Transverse colon (tissue), 4 donors: ENCODE results near the gene JUP. TPM values are rescaled to one million over a fixed set of nuclear protein-coding genes. Genes with fewer than 3 reads are reported as not detected.
"Not testable (repeated sequence)": the region's sequence is repeated elsewhere in the genome, so short reads cannot be mapped to it uniquely, and the experiment has no call there.

ENCODE experiments used
- DNase-seq: peaks from one replicate; pipeline ENCODE4 v3.0.0-alpha.2; 2019
- H3K27ac ChIP-seq, 4 donors: fragments of 200-600 bp; sonication (generic); 2 replicates each; pipeline ENCODE4 v1.5.1; 2016 to 2018; ENCODE audit warnings: inconsistent platforms in 4 of 4
- H3K27me3 ChIP-seq: fragments of 200-600 bp; sonication (generic); 2 replicates; pipeline ENCODE4 v1.5.1; 2017; ENCODE audit warnings: inconsistent platforms
- H3K36me3 ChIP-seq, 4 donors: fragments of 200-600 bp; sonication (generic); 2 replicates each; pipeline ENCODE4 v1.5.1; 2017 to 2019; ENCODE audit warnings: inconsistent platforms in 4 of 4
- H3K4me1 ChIP-seq, 4 donors: fragments of 200-600 bp; sonication (generic); 2 replicates each; pipeline ENCODE4 v1.5.1; 2017 to 2020; ENCODE audit warnings: inconsistent platforms in 4 of 4
- H3K4me3 ChIP-seq, 4 donors: fragments of 200-600 bp; sonication (generic); 1 replicate in 1 of 4; 2 replicates in 3 of 4; pipeline versions ENCODE4 v1.5.1 to v1.6.1; 2017 to 2019; ENCODE audit warnings: inconsistent platforms in 4 of 4
- H3K9me3 ChIP-seq, 2 donors: fragments of 200-600 bp; sonication (generic); 2 replicates each; pipeline ENCODE4 v1.5.1; 2017 to 2019; ENCODE audit warnings: inconsistent platforms in 2 of 2
- EP300 ChIP-seq: sonication (generic); formaldehyde crosslinking; IDR thresholded peaks from one replicate; pipeline ENCODE4 v1.6.1; 2017; ENCODE audit warnings: antibody characterized with exemption, low read depth
- POLR2A ChIP-seq: fragments of 450-650 bp; IDR thresholded peaks from one replicate; pipeline ENCODE4 v1.6.1; 2016; ENCODE audit warnings: antibody characterized with exemption, mild to moderate bottlenecking, moderate library complexity
- POLR2AphosphoS5 ChIP-seq, 3 donors: sonication (generic); formaldehyde crosslinking; IDR thresholded peaks; one replicate each; pipeline ENCODE4 v1.6.1; 2016; ENCODE audit warnings: antibody characterized with exemption in 3 of 3
- WGBS, 2 donors: methylation state at CpG; one replicate each; pipeline ENCODE4 v1.1.5; 2018; ENCODE audit warnings: low coverage in 1 of 2; 5-methylcytosine and 5-hydroxymethylcytosine counted together
- in situ Hi-C, 4 donors: fragments of 200-750 bp; cut with MboI; loops; one replicate each; pipeline versions ENCODE4 v1.15.0 to v1.15.1; 2017; ENCODE audit warnings: low sequenced_read_pairs in 3 of 4, low pct_ligation_motif_present in 1 of 4, low pct_unique_long_range_greater_than_20kb in 1 of 4
- intact Hi-C: fragments of 100-400 bp; cut with DNase I; formaldehyde crosslinking; loops from one replicate; pipeline ENCODE4 v1.15.1; 2023; ENCODE audit warnings: low total_unique reads
- total RNA-seq, 4 donors: library from RNA; depleted of rRNA; stranded (reverse); fragments of >200 nt; gene quantifications; one replicate each; pipeline ENCODE4 v1.1.0, GENCODE V29; 2016
- TF ChIP-seq, protein P1 (sequence below), 5 experiments: fragments of 200-600 bp in 3 of 5; fragments of 450-650 bp in 2 of 5; sonication (generic) in 3 of 5; IDR thresholded peaks; 1 replicate in 2 of 5; 2 replicates in 3 of 5; pipeline ENCODE4 v1.5.1; 2016 to 2017; ENCODE audit warnings: antibody characterized with exemption in 5 of 5, inconsistent platforms in 3 of 5, mild to moderate bottlenecking in 2 of 5, moderate library complexity in 1 of 5

The JUP gene
- total RNA-seq = 100 to 1,000 TPM; 396 to 595 (median 513) TPM

DNA sequence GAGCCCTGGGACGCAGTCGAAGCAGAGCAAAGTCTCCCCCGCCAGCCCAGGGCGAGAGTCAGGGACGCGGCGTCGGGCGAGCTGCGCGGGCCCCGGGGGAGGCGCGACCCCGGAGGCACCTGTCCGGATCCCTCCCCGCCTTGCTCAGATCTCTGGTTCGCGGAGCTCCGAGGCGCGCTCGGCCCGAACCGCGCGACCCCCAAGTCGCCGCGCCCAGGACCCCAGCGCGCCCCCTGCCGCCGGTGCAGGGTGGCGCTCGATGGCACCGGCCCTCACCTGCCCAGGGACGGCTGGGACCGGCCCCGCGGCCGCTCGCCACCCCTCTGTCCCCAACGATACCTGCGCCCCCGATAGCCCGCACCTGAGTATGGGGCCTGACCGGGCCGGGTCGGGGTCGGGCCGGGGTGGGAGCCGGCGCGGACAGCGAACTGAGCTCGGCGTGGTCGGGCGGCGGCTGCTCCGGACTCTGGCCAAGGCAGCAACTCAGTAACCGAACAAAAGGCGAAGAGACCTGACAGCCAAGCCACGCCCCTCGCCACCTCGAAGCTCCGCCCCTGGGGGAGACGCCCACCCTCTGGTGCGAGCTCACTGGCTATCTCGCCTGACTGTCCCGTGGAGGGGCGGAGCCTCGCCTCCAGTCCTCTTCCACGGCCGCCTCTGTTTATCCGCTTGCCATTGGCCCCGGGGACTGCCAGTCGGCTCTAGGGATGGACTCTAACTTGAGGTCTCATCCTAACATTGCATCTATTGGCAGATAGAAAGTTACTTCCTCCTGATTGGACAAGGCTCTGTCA lies at the start of gene JUP:
Gene JUP (minus strand): TSS at position 485 of the 794 bp plus-strand sequence. CDS start 14,857 bp downstream, outside the sequence.
- peak within 1 kb of the TSS; percentile 90 to 95 (median 94) for H3K27ac ChIP-seq
- WGBS, 2 donors = 1% methylated on average over 48 of the region's 79 CpGs; no CpG with 5 or more reads in 1 of the 2 donors
- peaks cover 0 to 47% (median 31%) of the 10 kb centered on the region in 4 donors for H3K4me1 ChIP-seq
- peak; percentile 100 for DNase-seq
- intact Hi-C loops (loop anchor here (5.0 kb wide), 1 partner anchor 986 kb away; the partner anchor contains the start of gene VPS25), in situ Hi-C loops (no loop called here)
- H3K27me3 ChIP-seq = peaks cover 10% of the 10 kb centered on the region
- no peaks in the 10 kb centered on the region for H3K36me3 ChIP-seq
- peak within 1 kb of the TSS; percentile 48 to 86 (median 76) for H3K4me3 ChIP-seq
- TF ChIP-seq POLR2AphosphoS5 (IDR thresholded peaks at IDR 0.05) (peak; percentile 94 to 98 (median 98)), EP300 (no peak), POLR2A (peak; percentile 99)
- TF ChIP-seq, protein P1, sequence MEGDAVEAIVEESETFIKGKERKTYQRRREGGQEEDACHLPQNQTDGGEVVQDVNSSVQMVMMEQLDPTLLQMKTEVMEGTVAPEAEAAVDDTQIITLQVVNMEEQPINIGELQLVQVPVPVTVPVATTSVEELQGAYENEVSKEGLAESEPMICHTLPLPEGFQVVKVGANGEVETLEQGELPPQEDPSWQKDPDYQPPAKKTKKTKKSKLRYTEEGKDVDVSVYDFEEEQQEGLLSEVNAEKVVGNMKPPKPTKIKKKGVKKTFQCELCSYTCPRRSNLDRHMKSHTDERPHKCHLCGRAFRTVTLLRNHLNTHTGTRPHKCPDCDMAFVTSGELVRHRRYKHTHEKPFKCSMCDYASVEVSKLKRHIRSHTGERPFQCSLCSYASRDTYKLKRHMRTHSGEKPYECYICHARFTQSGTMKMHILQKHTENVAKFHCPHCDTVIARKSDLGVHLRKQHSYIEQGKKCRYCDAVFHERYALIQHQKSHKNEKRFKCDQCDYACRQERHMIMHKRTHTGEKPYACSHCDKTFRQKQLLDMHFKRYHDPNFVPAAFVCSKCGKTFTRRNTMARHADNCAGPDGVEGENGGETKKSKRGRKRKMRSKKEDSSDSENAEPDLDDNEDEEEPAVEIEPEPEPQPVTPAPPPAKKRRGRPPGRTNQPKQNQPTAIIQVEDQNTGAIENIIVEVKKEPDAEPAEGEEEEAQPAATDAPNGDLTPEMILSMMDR (IDR thresholded peaks at IDR 0.05) = peak; percentile 31 to 88 (median 52)
- H3K9me3 ChIP-seq = no peaks in the 10 kb centered on the region

DNA sequence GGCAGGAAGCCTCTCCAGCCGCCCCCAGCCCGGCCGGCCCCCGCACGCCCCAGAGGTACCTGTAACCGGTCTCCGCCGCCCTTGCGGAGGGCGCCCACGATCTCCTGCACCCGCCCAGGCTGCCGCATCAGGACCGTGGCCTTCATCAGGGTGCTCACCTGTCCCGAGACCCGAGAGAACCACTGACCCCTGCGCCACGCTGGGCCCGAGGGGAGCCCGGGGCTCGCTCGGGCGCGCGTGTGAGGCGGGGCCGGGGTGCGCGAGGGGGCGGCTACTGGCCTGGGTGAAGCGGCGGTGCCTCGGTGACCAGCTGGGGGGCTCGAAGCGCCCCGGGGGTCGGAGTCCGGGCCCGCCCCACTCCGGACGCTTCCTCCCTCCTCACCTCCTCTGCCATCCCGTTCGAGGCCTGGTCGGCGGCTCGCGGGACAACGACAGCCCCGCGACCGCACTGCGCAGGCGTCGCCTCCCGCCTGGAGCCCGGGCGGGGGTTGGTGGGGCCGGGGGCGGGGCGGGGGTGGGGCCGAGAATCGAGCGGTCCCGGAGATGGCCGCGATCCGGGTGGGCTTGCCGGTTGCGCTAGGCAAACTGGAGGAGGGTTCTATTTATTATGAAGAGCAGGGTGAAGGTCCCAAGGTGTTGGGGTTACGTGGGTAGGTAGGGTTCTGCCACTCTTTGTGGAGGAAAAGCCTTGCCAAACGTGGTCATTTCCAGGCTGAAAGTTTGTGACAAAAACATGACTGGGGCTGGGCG lies 49.5 kb upstream of the JUP start, which contains the start of gene NT5C3B:
Gene NT5C3B (minus strand): TSS at position 433 of the 750 bp plus-strand sequence. CDS start 39 bp downstream, at position 394.
- in situ Hi-C loops (no loop called here), intact Hi-C loops (no loop called here)
- 1% methylated on average over 23 of the region's 72 CpGs; no CpG with 5 or more reads in 1 of the 2 donors for WGBS, 2 donors
- DNase-seq = peak; percentile 66
- Histone ChIP-seq H3K27me3 (no peaks in the 10 kb centered on the region), H3K27ac (peak within 1 kb of the TSS; percentile 59 to 87 (median 76)), H3K36me3 (peaks cover 0 to 6% (median 0%) of the 10 kb centered on the region in 4 donors), H3K4me3 (peak within 1 kb of the TSS; percentile 65 to 83 (median 76)), H3K9me3 (no peaks in the 10 kb centered on the region), H3K4me1 (peaks cover 0 to 12% (median 10%) of the 10 kb centered on the region in 4 donors)
- TF ChIP-seq POLR2AphosphoS5 (IDR thresholded peaks at IDR 0.05) = peak in 2 of 3 donors; percentile 43 to 47
- TF ChIP-seq EP300 = no peak

DNA sequence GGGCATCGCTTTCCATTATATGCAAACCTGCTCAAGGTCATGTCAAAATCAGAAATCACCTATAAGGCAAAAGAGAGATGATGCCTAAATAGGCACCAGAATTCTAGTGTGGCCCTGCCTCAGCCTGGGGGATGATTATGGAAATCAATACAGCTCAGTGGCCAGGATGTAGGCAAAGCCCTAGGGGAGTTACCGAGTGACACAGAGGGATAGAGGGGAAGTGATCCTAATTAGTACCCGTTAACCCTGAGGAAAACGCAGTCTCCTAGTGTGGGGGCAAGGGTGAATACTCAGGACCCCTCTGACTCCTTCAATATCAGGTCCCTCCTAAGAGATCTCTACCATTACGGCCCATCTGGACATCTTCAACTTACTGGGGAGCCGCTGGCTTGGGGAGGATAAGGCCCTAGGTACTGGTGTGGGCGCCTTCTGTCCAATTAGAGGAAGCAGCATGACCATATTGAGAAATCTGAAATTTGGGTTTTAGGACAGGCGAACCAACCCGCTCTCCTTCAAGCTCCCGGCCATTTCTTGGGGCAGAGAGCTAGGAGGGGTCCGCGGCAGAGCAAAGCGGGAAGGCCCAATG lies 48.8 kb upstream of the JUP start:
- intact Hi-C loops (no loop called here), in situ Hi-C loops (no loop called here)
- 15% methylated on average over 13 of the region's 13 CpGs; no CpG with 5 or more reads in 1 of the 2 donors for WGBS, 2 donors
- H3K36me3 ChIP-seq = peaks cover 0 to 6% (median 0%) of the 10 kb centered on the region in 4 donors
- DNase-seq = no peak
- peak overlapping the region; percentile 59 to 87 (median 76) for H3K27ac ChIP-seq
- no peaks in the 10 kb centered on the region for H3K9me3 ChIP-seq
- TF ChIP-seq POLR2AphosphoS5 (IDR thresholded peaks at IDR 0.05) (no peak), POLR2A (no peak), EP300 (no peak)
- TF ChIP-seq, protein P1 (IDR thresholded peaks at IDR 0.05) = no peak
- no peaks in the 10 kb centered on the region for H3K27me3 ChIP-seq
- H3K4me3 ChIP-seq = peak overlapping the region; percentile 65 to 83 (median 76)
- peaks cover 0 to 12% (median 10%) of the 10 kb centered on the region in 4 donors for H3K4me1 ChIP-seq

DNA sequence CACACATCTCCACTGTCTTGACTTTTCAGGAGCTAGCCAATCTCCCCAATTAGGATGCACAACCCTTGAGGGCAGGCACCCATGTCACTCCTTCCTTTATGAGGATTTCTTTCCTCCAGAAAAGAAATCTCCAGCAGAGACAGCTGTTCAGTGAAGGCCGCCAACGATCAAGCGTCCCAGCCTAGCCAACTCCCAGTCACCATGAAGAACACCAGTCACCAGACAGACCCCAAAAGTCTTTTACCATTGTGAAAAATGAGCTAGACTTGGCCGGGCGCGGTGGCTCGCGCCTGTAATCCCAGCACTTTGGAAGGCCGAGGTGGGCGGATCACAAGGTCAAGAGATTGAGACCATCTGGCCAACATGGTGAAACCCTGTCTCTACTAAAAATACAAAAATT lies 43.5 kb upstream of the JUP start:
- intact Hi-C loops, DNase-seq, in situ Hi-C loops: not testable (repeated sequence)

More for the DNA sequence above, 43.5 kb upstream of the JUP start:
- H3K27ac ChIP-seq, H3K4me1 ChIP-seq, H3K9me3 ChIP-seq, H3K27me3 ChIP-seq, H3K4me3 ChIP-seq, H3K36me3 ChIP-seq: not testable (repeated sequence)
- 87% methylated on average over 10 of the region's 10 CpGs; no CpG with 5 or more reads in 1 of the 2 donors for WGBS, 2 donors
